GM12878 (cell line): ENCODE data around the gene TET2. TPM values are rescaled to one million over a fixed set of nuclear protein-coding genes. Genes with fewer than 3 reads are reported as not detected.

Experiments
- ATAC-seq: fragments of 200-7000 bp; cut with Tn5 transposase; 3 replicates; pipeline ENCODE4 v1.9.1; 2020; ENCODE audit warnings: mild to moderate bottlenecking, moderate library complexity
- BruUV-seq: library from RNA; stranded (reverse); fragments of 400-500 nt; replicated peaks from 2 replicates; lab custom pipeline; 2021; lab: Mats Ljungman, UMichigan
- CTCF ChIA-PET: fragments of 300-600 bp; sonication (Branson Sonifier 250); formaldehyde crosslinking; extraction: SDS; loops from one replicate; lab custom pipeline; 2021; ENCODE audit warnings: inconsistent platforms; lab: Yijun Ruan, JAX
- POLR2A ChIA-PET: fragments of 350-600 bp; formaldehyde crosslinking; extraction: SDS; loops from one replicate; lab custom pipeline; 2021; ENCODE audit warnings: inconsistent platforms; lab: Charles Lee
- RAD21 ChIA-PET: fragments of 300-600 bp; sonication (Branson Sonifier 250); formaldehyde crosslinking; loops from one replicate; lab custom pipeline; 2023; ENCODE audit warnings: antibody characterized with exemption; ENCODE audit not compliant: unreplicated experiment; lab: Charles Lee
- SMC1A ChIA-PET: fragments of 300-600 bp; sonication (Branson Sonifier 250); formaldehyde crosslinking; loops from one replicate; lab custom pipeline; 2023; ENCODE audit not compliant: unreplicated experiment, uncharacterized antibody; lab: Charles Lee
- DNase-seq: peaks from one replicate; pipeline ENCODE4 v3.0.0-alpha.2; 2011; ENCODE audit warnings: low read depth, low spot score
- FAIRE-seq: peaks from 3 replicates; lab custom pipeline; 2011; peaks lifted over from hg19 to GRCh38; lab: Jason Lieb, UNC
- H2AFZ ChIP-seq: 2 replicates; pipeline ENCODE4 v1.6.0; 2011; ENCODE audit warnings: low read depth, low read length, control low read depth; ENCODE audit not compliant: control insufficient read depth
- H3K27ac ChIP-seq: 2 replicates; pipeline ENCODE4 v1.5.1; 2011; ENCODE audit warnings: control low read depth; ENCODE audit not compliant: control insufficient read depth, insufficient read depth
- H3K27me3 ChIP-seq, 2 experiments: replicated peaks in 1 of 2; 2 replicates each; pipeline versions ENCODE4 v1.6.0 to v1.6.1; 2011; ENCODE audit warnings: low read length in 1 of 2; ENCODE audit not compliant: control insufficient read depth in 2 of 2, insufficient read depth in 2 of 2
- H3K36me3 ChIP-seq, 2 experiments: 2 replicates each; pipeline ENCODE4 v1.5.1; 2011; ENCODE audit warnings: low read length in 1 of 2; ENCODE audit not compliant: control insufficient read depth in 2 of 2, insufficient read depth in 2 of 2
- H3K4me1 ChIP-seq: 2 replicates; pipeline ENCODE4 v1.6.1; 2011; ENCODE audit warnings: mild to moderate bottlenecking, low read length, moderate library complexity, mixed read lengths; ENCODE audit not compliant: control insufficient read depth, insufficient read depth
- H3K4me2 ChIP-seq: 2 replicates; pipeline ENCODE4 v1.6.0; 2011; ENCODE audit warnings: control low read depth; ENCODE audit not compliant: control insufficient read depth, insufficient read depth
- H3K4me3 ChIP-seq: fragments of 200-600 bp; sonication (generic); 2 replicates; pipeline ENCODE4 v1.5.1; 2016
- H3K79me2 ChIP-seq: 2 replicates; pipeline ENCODE4 v1.6.0; 2011; ENCODE audit warnings: low read length; ENCODE audit not compliant: control insufficient read depth, insufficient read depth
- H3K9ac ChIP-seq: 2 replicates; pipeline ENCODE4 v1.8.0; 2011; ENCODE audit warnings: low read length, control low read depth, mixed read lengths; ENCODE audit not compliant: control insufficient read depth, insufficient read depth
- H3K9me3 ChIP-seq: replicated peaks from 3 replicates; pipeline ENCODE4 v1.5.1; 2011; ENCODE audit warnings: mild to moderate bottlenecking, low read length; ENCODE audit not compliant: control insufficient read depth, insufficient read depth
- H4K20me1 ChIP-seq: 2 replicates; pipeline ENCODE4 v1.6.0; 2011; ENCODE audit not compliant: control insufficient read depth, insufficient read depth
- CHD4 ChIP-seq: fragments of 200-600 bp; sonication (generic); IDR thresholded peaks from 2 replicates; pipeline ENCODE4 v1.6.1; 2016; ENCODE audit warnings: mild to moderate bottlenecking
- E2F4 ChIP-seq: IDR thresholded peaks from 2 replicates; pipeline ENCODE4 v1.6.1; 2012; ENCODE audit warnings: low read depth, low read length, improper control_type of control experiment
- ELK1 ChIP-seq: IDR thresholded peaks from 2 replicates; pipeline ENCODE4 v1.6.1; 2012; ENCODE audit warnings: low read depth, low read length, improper control_type of control experiment
- FOS ChIP-seq: IDR thresholded peaks from 3 replicates; pipeline ENCODE4 v1.6.1; 2011; ENCODE audit warnings: borderline replicate concordance; ENCODE audit not compliant: insufficient read length; ENCODE audit errors: extremely low read depth
- GATAD2B ChIP-seq: fragments of 450-650 bp; conservative IDR thresholded peaks from 2 replicates; pipeline ENCODE4 v1.6.1; 2017; ENCODE audit warnings: low read depth, mild to moderate bottlenecking, moderate library complexity
- KDM1A ChIP-seq: fragments of 200-600 bp; sonication (generic); IDR thresholded peaks from 2 replicates; pipeline ENCODE4 v1.6.1; 2016; ENCODE audit warnings: borderline replicate concordance
- PBX3 ChIP-seq: IDR thresholded peaks from 2 replicates; pipeline ENCODE4 v1.6.1; 2011; ENCODE audit warnings: mild to moderate bottlenecking, low read depth, low read length, moderate library complexity; ENCODE audit not compliant: insufficient replicate concordance
- POLR2A ChIP-seq: IDR thresholded peaks from 2 replicates; pipeline ENCODE4 v1.6.1; 2011; ENCODE audit warnings: low read depth, mild to moderate bottlenecking, low read length
- RAD51 ChIP-seq: fragments of 450-650 bp; IDR thresholded peaks from 2 replicates; pipeline ENCODE4 v1.6.1; 2016; ENCODE audit warnings: moderate library complexity, mild to moderate bottlenecking, inconsistent platforms
- RCOR1 ChIP-seq: conservative IDR thresholded peaks from 2 replicates; pipeline ENCODE4 v1.6.1; 2012; ENCODE audit warnings: low read depth, low read length, improper control_type of control experiment
- ZNF217 ChIP-seq: fragments of 450-650 bp; IDR thresholded peaks from 2 replicates; pipeline ENCODE4 v1.6.1; 2017; ENCODE audit warnings: antibody characterized with exemption, mild to moderate bottlenecking
- ZNF622 ChIP-seq: fragments of 450-650 bp; IDR thresholded peaks from 2 replicates; pipeline ENCODE4 v1.6.1; 2017; ENCODE audit warnings: mild to moderate bottlenecking, inconsistent platforms
- WGBS: methylation state at CpG from one replicate; pipeline ENCODE4 v1.1.6; 2016; ENCODE audit warnings: low lambda C conversion rate; ENCODE audit not compliant: insufficient replicate concordance, insufficient coverage; ENCODE audit errors: missing lambda C conversion rate; 5-methylcytosine and 5-hydroxymethylcytosine counted together
- in situ Hi-C: fragments of 300-500 bp; cut with MboI; formaldehyde crosslinking; loops from 9 replicates; pipeline ENCODE4 v1.14.3; 2018; ENCODE audit warnings: mixed read lengths
- intact Hi-C: fragments of 100-400 bp; cut with micrococcal nuclease; formaldehyde crosslinking; loops from one replicate; pipeline ENCODE4 v1.14.2; 2022; ENCODE audit not compliant: unreplicated experiment
- polyA plus RNA-seq, 11 experiments: library from polyadenylated mRNA; depleted of rRNA in 4 of 11; unstranded in 6 of 11; stranded (reverse) in 5 of 11; fragments of >200 nt; fragmentation: Nextera tagmentation in 4 of 11; fragmentation: Illumina TruSeq in 1 of 11; extraction: Ambion mirVana in 4 of 11; extraction: Trizol in 1 of 11; gene quantifications; 1 replicate in 1 of 11; 2 replicates in 10 of 11; pipeline versions ENCODE4 v1.2.1 to v1.2.3, GENCODE V29; 2011 to 2016; ENCODE audit warnings: inconsistent platforms in 2 of 11, missing spikeins in 2 of 11, low read depth in 1 of 11
- total RNA-seq, 4 experiments: library from RNA; depleted of rRNA in 3 of 4; stranded (reverse); fragments of >200 nt in 3 of 4; fragmentation: Illumina TruSeq in 1 of 4; extraction: Trizol in 1 of 4; gene quantifications; 2 replicates each; pipeline versions ENCODE4 v1.2.1 to v1.2.3, GENCODE V29; 2013 to 2021
- TF ChIP-seq, protein P1 (sequence below): fragments of 450-650 bp; conservative IDR thresholded peaks from 2 replicates; pipeline ENCODE4 v1.6.1; 2017; ENCODE audit warnings: mild to moderate bottlenecking, moderate library complexity
- TF ChIP-seq, protein P2 (sequence below): IDR thresholded peaks from 2 replicates; pipeline ENCODE4 v1.6.1; 2012; ENCODE audit warnings: improper control_type of control experiment, low read depth, low read length; ENCODE audit not compliant: insufficient replicate concordance

Gene TET2
- total and polyA plus RNA-seq, 10 of the 15 experiments (the other 5 are each of a cell fraction or from before 2014, with no cell fraction given): 3.7 to 49.0 (median 27.5) TPM

DNA sequence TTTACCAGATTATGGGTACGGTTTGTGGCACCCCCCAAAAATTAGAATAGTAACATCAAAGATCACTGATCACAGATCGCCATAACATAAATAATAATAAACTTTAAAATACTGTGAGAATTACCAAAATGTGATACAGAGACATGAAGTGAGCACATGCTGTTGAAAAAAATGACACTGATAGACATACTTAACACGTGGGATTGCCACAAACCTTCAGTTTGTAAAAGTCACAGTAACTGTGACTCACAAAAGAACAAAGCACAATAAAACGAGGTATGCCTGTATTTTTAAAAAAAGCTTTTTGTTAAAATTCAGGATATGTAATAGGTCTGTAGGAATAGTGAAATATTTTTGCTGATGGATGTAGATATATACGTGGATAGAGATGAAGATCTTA, 93.4 kb downstream of the TET2 start:
- no TSS peak for BruUV-seq
- Histone ChIP-seq H3K4me1 (peaks cover 20% of the 10 kb centered on the region), H3K79me2 (peaks cover 13% of the 10 kb centered on the region), H3K4me3 (no peak overlapping the region), H3K9me3 (peaks cover 14% of the 10 kb centered on the region; the same call in 2 of the 3 replicates), H2AFZ (no peak overlapping the region), H3K27me3 (no peaks in the 10 kb centered on the region), H3K9ac (no peak overlapping the region), H4K20me1 (no peaks in the 10 kb centered on the region), H3K27ac (no peak overlapping the region), H3K36me3 (peaks cover 13 to 33% of the 10 kb centered on the region in 2 experiments), H3K4me2 (no peak overlapping the region)
- intact Hi-C loops: no loop called here
- SMC1A ChIA-PET: interaction anchor here (1.0 to 2.7 kb wide), 4 partner anchors 9 to 66 kb away, joined by 3 to 11 read pairs (median 4); no protein-coding TSS in a partner anchor
- FAIRE-seq: no peak
- in situ Hi-C loops: no loop called here
- RAD21 ChIA-PET: no interaction called here
- WGBS: 100% methylated on average over 5 of the region's 5 CpGs
- no peak for ATAC-seq
- no peak for DNase-seq
- CTCF ChIA-PET: interaction anchor here (0.7 to 1.7 kb wide), 3 partner anchors 8 to 34 kb away, joined by 3 to 6 read pairs (median 3); no protein-coding TSS in a partner anchor
- POLR2A ChIA-PET: no interaction called here
- TF ChIP-seq E2F4: no peak
- no peak for TF ChIP-seq ZNF622
- TF ChIP-seq RCOR1: no peak
- no peak for TF ChIP-seq PBX3
- TF ChIP-seq ZNF217: no peak
- no peak for TF ChIP-seq FOS
- no peak for TF ChIP-seq POLR2A
- TF ChIP-seq RAD51: no peak
- TF ChIP-seq CHD4: no peak
- TF ChIP-seq, protein P1, sequence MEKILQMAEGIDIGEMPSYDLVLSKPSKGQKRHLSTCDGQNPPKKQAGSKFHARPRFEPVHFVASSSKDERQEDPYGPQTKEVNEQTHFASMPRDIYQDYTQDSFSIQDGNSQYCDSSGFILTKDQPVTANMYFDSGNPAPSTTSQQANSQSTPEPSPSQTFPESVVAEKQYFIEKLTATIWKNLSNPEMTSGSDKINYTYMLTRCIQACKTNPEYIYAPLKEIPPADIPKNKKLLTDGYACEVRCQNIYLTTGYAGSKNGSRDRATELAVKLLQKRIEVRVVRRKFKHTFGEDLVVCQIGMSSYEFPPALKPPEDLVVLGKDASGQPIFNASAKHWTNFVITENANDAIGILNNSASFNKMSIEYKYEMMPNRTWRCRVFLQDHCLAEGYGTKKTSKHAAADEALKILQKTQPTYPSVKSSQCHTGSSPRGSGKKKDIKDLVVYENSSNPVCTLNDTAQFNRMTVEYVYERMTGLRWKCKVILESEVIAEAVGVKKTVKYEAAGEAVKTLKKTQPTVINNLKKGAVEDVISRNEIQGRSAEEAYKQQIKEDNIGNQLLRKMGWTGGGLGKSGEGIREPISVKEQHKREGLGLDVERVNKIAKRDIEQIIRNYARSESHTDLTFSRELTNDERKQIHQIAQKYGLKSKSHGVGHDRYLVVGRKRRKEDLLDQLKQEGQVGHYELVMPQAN: no peak
- TF ChIP-seq, protein P2, sequence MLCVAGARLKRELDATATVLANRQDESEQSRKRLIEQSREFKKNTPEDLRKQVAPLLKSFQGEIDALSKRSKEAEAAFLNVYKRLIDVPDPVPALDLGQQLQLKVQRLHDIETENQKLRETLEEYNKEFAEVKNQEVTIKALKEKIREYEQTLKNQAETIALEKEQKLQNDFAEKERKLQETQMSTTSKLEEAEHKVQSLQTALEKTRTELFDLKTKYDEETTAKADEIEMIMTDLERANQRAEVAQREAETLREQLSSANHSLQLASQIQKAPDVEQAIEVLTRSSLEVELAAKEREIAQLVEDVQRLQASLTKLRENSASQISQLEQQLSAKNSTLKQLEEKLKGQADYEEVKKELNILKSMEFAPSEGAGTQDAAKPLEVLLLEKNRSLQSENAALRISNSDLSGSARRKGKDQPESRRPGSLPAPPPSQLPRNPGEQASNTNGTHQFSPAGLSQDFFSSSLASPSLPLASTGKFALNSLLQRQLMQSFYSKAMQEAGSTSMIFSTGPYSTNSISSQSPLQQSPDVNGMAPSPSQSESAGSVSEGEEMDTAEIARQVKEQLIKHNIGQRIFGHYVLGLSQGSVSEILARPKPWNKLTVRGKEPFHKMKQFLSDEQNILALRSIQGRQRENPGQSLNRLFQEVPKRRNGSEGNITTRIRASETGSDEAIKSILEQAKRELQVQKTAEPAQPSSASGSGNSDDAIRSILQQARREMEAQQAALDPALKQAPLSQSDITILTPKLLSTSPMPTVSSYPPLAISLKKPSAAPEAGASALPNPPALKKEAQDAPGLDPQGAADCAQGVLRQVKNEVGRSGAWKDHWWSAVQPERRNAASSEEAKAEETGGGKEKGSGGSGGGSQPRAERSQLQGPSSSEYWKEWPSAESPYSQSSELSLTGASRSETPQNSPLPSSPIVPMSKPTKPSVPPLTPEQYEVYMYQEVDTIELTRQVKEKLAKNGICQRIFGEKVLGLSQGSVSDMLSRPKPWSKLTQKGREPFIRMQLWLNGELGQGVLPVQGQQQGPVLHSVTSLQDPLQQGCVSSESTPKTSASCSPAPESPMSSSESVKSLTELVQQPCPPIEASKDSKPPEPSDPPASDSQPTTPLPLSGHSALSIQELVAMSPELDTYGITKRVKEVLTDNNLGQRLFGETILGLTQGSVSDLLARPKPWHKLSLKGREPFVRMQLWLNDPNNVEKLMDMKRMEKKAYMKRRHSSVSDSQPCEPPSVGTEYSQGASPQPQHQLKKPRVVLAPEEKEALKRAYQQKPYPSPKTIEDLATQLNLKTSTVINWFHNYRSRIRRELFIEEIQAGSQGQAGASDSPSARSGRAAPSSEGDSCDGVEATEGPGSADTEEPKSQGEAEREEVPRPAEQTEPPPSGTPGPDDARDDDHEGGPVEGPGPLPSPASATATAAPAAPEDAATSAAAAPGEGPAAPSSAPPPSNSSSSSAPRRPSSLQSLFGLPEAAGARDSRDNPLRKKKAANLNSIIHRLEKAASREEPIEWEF: no peak
- no peak for TF ChIP-seq KDM1A
- TF ChIP-seq GATAD2B: no peak
- no peak for TF ChIP-seq ELK1
